AG04450 (cell line): ENCODE results near the gene KIAA0319L. TPM values are rescaled to one million over a fixed set of nuclear protein-coding genes. Genes with fewer than 3 reads are reported as not detected.

Experiments
- CTCF ChIA-PET: fragments of 300-600, 350-600 bp; formaldehyde crosslinking; extraction: SDS; loops from one replicate; lab custom pipeline; 2022; ENCODE audit warnings: antibody characterized with exemption, inconsistent platforms; lab: Charles Lee
- POLR2A ChIA-PET: fragments of 350-600 bp; formaldehyde crosslinking; extraction: SDS; loops from one replicate; lab custom pipeline; 2021; ENCODE audit warnings: antibody characterized with exemption, inconsistent platforms; lab: Yijun Ruan, JAX
- DNase-seq: peaks from one replicate; pipeline ENCODE4 v3.0.0-alpha.2; 2011; ENCODE audit warnings: low read depth, low spot score
- H3K27ac ChIP-seq: one replicate; pipeline ENCODE4 v1.5.1; 2012; ENCODE audit warnings: low read depth, low read length, control low read depth
- H3K27me3 ChIP-seq: one replicate; pipeline ENCODE4 v1.6.0; 2012; ENCODE audit warnings: low read length; ENCODE audit not compliant: control insufficient read depth, insufficient read depth
- H3K4me3 ChIP-seq: 2 replicates; pipeline ENCODE4 v1.5.1; 2011; ENCODE audit warnings: mild to moderate bottlenecking, low read depth, low read length, control low read depth
- H3K9me3 ChIP-seq: 2 replicates; pipeline ENCODE4 v1.5.1; 2012; ENCODE audit warnings: low read length; ENCODE audit not compliant: control insufficient read depth, insufficient read depth
- CTCF ChIP-seq: IDR thresholded peaks from 2 replicates; pipeline ENCODE4 v1.5.1; 2011; ENCODE audit warnings: low read depth, low read length, control low read depth, inconsistent platforms
- polyA plus RNA-seq: library from polyadenylated mRNA; depleted of rRNA; stranded (reverse); fragments of >200 nt; gene quantifications from 2 replicates; pipeline ENCODE4 v1.2.3, GENCODE V29; 2011

The KIAA0319L gene
- polyA plus RNA-seq, 1 experiment = 69.5 TPM

GRCh38 chr1:35563166-35563565 is 6.0 kb upstream of the KIAA0319L start:
- Histone ChIP-seq H3K27me3 (no peaks in the 10 kb centered on the region), H3K9me3 (no peaks in the 10 kb centered on the region; the same call in 1 of the 2 replicates), H3K27ac (no peak overlapping the region), H3K4me3 (no peak overlapping the region)
- ChIA-PET POLR2A (no interaction called here), CTCF (interaction anchor here (5.3 kb wide), 1 partner anchor 112 kb away, joined by 57 read pairs; no protein-coding TSS in a partner anchor)
- DNase-seq = no peak
- no peak for TF ChIP-seq CTCF

- H3K4me3 ChIP-seq = no peak overlapping the region
- H3K9me3 ChIP-seq = no peaks in the 10 kb centered on the region; the same call in 1 of the 2 replicates
- H3K27ac ChIP-seq = no peak overlapping the region
- no peak for TF ChIP-seq CTCF
- ChIA-PET CTCF (interaction anchor here (0.5 to 5.3 kb wide), 4 partner anchors 111 to 165 kb away, joined by 4 to 57 read pairs (median 5); no protein-coding TSS in a partner anchor), POLR2A (no interaction called here)
- DNase-seq = no peak
- no peaks in the 10 kb centered on the region for H3K27me3 ChIP-seq
Observed at GRCh38 chr1:35561972-35562680, 4.9 kb upstream of the KIAA0319L start.

- DNase-seq = no peak
- H3K9me3 ChIP-seq = peaks cover 4% of the 10 kb centered on the region; the same call in 1 of the 2 replicates
- no peaks in the 10 kb centered on the region for H3K27me3 ChIP-seq
- CTCF ChIA-PET = interaction anchor here (0.8 to 5.3 kb wide), 4 partner anchors 7 to 165 kb away, joined by 4 to 57 read pairs (median 9); no protein-coding TSS in a partner anchor
- TF ChIP-seq CTCF = no peak
- H3K4me3 ChIP-seq = no peak overlapping the region
- POLR2A ChIA-PET = no interaction called here
- H3K27ac ChIP-seq = no peak overlapping the region
Observed at GRCh38 chr1:35561297-35561971, 4.2 kb upstream of the KIAA0319L start.

GRCh38 chr1:35560256-35561225 is 3.3 kb upstream of the KIAA0319L start:
- Histone ChIP-seq H3K4me3 (0 out of 2 replicates have a peak overlapping the region, but pooled peaks have one; percentile 7), H3K9me3 (peaks cover 4% of the 10 kb centered on the region; the same call in 1 of the 2 replicates), H3K27ac (no peak overlapping the region), H3K27me3 (no peaks in the 10 kb centered on the region)
- no peak for DNase-seq
- TF ChIP-seq CTCF = no peak
- POLR2A ChIA-PET = no interaction called here
- CTCF ChIA-PET = interaction anchor here (1.4 to 5.3 kb wide), 4 partner anchors 8 to 166 kb away, joined by 4 to 57 read pairs (median 9); no protein-coding TSS in a partner anchor
